Activated naive CD4-positive, alpha-beta T cell treated with anti-CD3 and anti-CD28 coated beads for 36 hours (primary cell): Measurements from ENCODE around the gene GABRG2. TPM values are rescaled to one million over a fixed set of nuclear protein-coding genes. Genes with fewer than 3 reads are reported as not detected.

Source experiments
- CTCF ChIA-PET: fragments of 350-600 bp; sonication (Branson Sonifier 250); formaldehyde crosslinking; loops from one replicate; lab custom pipeline; 2021; ENCODE audit warnings: antibody characterized with exemption; lab: Charles Lee
- DNase-seq: peaks from one replicate; pipeline ENCODE4 v3.0.0-alpha.2; 2020
- H3K27ac Mint-ChIP-seq: one replicate; pipeline ENCODE4 v1.8.0; 2021; ENCODE audit warnings: mild to moderate bottlenecking, mixed read lengths
- H3K27me3 Mint-ChIP-seq: one replicate; pipeline ENCODE4 v1.8.0; 2021; ENCODE audit warnings: low read depth, mixed read lengths
- H3K36me3 Mint-ChIP-seq: one replicate; pipeline ENCODE4 v1.8.0; 2021; ENCODE audit warnings: low read depth, mixed read lengths
- H3K4me1 Mint-ChIP-seq: one replicate; pipeline ENCODE4 v1.8.0; 2021; ENCODE audit warnings: low read depth, mixed read lengths
- H3K4me3 Mint-ChIP-seq: one replicate; pipeline ENCODE4 v1.8.0; 2021; ENCODE audit warnings: mild to moderate bottlenecking, moderate library complexity, mixed read lengths
- H3K9me3 Mint-ChIP-seq: one replicate; pipeline ENCODE4 v1.8.0; 2021; ENCODE audit warnings: mixed read lengths
- intact Hi-C: fragments of 100-400 bp; cut with micrococcal nuclease; formaldehyde crosslinking; loops from one replicate; pipeline ENCODE4 v1.15.1; 2023
- total RNA-seq, 2 experiments: library from RNA; stranded (reverse); gene quantifications; one replicate each; pipeline ENCODE4 v1.2.3, GENCODE V29; 2021

Gene GABRG2
- total RNA-seq, 2 experiments from 2014 or later = 0.64 TPM; not detected in 1

- CTCF ChIA-PET = no interaction called here
- H3K4me1 Mint-ChIP-seq = no peaks in the 10 kb centered on the region
- no peaks in the 10 kb centered on the region for H3K27me3 Mint-ChIP-seq
- no peak overlapping the region for H3K27ac Mint-ChIP-seq
- no peak for DNase-seq
- H3K9me3 Mint-ChIP-seq = no peaks in the 10 kb centered on the region
- no peak overlapping the region for H3K4me3 Mint-ChIP-seq
- no peaks in the 10 kb centered on the region for H3K36me3 Mint-ChIP-seq
- intact Hi-C loops = no loop called here
Measured at GRCh38 chr5:162202285-162202880, 134.8 kb downstream of the GABRG2 start.

Other genes with a start within 250 kb of the GABRG2 start
- not detected for gene GABRA1, start 219.7 kb upstream of the GABRG2 start, total RNA-seq